GM19455 (cell line): ENCODE measurements around the gene ZNF408.
"Not testable (repeated sequence)": the region's sequence is repeated elsewhere in the genome, so short reads cannot be mapped to it uniquely, and the experiment has no call there.

Source experiments
- ATAC-seq: cut with Tn5 transposase; IDR thresholded peaks from one replicate; pipeline ENCODE4 v1.9.1; 2021; ENCODE audit not compliant: unreplicated experiment

ZNF408 gene

DNA sequence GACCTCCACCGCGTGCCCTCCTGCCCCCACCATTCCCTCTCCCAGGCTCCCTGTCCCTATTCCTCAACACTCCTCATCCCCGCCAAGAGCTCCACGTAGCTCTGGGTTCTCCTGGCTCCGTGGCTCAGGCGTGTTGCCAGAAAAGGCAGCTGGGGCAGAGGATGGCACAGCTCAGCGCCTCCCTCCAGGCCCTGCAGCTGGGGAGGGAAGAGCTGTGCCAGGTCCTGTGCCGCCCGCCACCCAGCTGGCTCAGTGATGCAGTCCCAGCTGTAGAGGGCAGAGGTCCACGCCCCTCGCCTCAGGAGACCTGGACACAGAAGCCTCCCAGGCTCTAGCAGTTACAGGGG lies 4.6 kb upstream of the ZNF408 start:
- no peak for ATAC-seq

- ATAC-seq: no peak
These were observed 3.5 kb upstream of the ZNF408 start for GRCh38 chr11:46697303-46697702.

DNA sequence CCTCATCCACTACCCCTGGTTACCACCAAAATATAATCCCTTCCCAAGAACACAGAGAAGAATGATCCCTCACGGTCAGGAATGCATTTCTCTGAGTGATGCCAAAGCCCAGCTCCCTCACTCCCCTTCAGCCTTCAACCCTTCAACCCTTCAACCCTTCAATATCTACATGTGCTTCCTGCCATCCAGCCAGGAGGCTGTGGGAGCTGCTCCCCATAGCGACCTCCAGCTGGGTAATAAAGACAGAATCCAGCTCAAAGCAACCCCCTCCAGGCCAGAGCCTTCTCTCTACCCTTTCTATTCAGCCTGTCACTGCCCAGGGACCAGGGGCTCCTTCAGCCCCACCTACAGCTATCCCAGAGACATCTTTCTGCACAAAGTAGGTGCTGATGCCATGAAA lies 3.1 kb upstream of the ZNF408 start:
- ATAC-seq: no peak

- no peak for ATAC-seq
These were observed 2.2 kb upstream of the ZNF408 start for GRCh38 chr11:46698597-46698996.

GRCh38 chr11:46701078-46701654 lies 335 bp downstream of the ZNF408 start:
- ATAC-seq: no peak

- no peak for ATAC-seq
These were observed 4.3 kb downstream of the ZNF408 start for GRCh38 chr11:46705070-46705688.

GRCh38 chr11:46706886-46707285 lies 6.1 kb downstream of the ZNF408 start:
- ATAC-seq: no peak

- not testable (repeated sequence) for ATAC-seq
These were observed 8.5 kb downstream of the ZNF408 start for GRCh38 chr11:46709351-46709750.

- no peak for ATAC-seq
These were observed 10.0 kb downstream of the ZNF408 start for GRCh38 chr11:46710821-46711269.

- no peak for ATAC-seq
These were observed 10.5 kb downstream of the ZNF408 start for GRCh38 chr11:46711303-46711702.

- no peak for ATAC-seq
These were observed 12.2 kb downstream of the ZNF408 start for GRCh38 chr11:46712874-46713576.

DNA sequence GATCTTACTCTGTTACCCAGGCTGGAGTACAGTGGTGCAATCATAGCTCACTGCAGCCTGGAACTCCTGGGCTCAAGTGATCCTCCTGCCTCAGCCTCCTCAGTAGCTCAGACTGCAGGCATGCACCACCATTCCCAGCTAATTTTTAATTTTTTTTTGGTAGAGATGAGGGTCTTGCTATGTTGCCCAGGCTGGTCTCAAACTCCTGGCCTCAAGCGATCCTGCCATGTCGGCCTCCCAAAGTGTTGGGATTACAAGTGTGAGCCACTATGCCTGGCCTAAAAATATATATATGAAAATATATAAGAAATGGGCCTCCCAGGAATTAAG lies 17.0 kb downstream of the ZNF408 start:
- not testable (repeated sequence) for ATAC-seq

- ATAC-seq: no peak
These were observed 17.6 kb downstream of the ZNF408 start for GRCh38 chr11:46718155-46719019.

- ATAC-seq: no peak
These were observed 18.3 kb downstream of the ZNF408 start, which contains the start of gene F2 for GRCh38 chr11:46719048-46719542. TSS of gene F2 (plus strand) at chr11:46719213. CDS start at chr11:46719236, 23 bp downstream.

DNA sequence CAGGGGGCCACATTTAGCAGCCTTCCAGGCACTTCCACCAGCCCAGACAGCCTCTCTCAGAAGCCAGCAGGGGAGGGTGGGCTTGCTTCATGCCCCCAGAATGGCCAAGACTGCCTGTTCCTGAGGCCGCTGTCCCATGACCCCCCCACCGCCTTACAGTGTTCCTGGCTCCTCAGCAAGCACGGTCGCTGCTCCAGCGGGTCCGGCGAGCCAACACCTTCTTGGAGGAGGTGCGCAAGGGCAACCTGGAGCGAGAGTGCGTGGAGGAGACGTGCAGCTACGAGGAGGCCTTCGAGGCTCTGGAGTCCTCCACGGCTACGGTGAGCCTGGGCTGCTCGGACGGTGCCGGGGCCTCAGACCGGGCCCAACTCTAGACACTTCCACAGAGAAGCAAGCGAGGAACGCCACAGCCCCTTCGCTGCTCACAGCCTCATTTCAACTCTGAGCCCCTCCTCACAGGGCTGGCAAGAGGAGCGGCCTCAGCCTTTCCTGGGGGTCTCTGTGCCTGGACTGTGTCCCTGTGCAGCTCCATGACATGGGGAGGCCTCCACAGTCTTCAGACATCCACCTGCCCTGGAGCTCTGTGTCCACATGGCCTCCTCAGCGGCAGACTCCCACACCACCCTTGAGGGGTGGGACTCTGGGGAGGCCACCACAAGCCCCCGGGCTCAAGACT lies 18.9 kb downstream of the ZNF408 start:
- no peak for ATAC-seq

DNA sequence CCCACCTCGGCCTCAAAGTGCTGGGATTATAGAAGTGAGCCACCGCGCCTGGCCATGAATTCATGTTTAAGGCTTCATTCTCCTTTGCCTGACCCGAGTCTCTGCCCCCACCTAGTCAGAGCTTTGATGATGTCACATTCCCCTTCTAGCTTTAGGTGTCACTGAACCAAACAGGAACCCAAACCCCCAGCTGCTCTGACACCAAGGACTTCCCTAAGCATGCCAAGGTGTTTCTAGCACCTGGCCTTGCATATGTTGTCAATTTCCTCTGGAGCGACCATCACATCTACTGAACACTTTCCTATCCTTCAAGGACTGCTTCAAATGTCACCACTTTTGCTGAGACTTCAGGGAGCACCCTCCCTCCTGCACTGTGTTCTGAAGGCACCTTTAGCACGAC lies 20.5 kb downstream of the ZNF408 start:
- ATAC-seq: no peak

DNA sequence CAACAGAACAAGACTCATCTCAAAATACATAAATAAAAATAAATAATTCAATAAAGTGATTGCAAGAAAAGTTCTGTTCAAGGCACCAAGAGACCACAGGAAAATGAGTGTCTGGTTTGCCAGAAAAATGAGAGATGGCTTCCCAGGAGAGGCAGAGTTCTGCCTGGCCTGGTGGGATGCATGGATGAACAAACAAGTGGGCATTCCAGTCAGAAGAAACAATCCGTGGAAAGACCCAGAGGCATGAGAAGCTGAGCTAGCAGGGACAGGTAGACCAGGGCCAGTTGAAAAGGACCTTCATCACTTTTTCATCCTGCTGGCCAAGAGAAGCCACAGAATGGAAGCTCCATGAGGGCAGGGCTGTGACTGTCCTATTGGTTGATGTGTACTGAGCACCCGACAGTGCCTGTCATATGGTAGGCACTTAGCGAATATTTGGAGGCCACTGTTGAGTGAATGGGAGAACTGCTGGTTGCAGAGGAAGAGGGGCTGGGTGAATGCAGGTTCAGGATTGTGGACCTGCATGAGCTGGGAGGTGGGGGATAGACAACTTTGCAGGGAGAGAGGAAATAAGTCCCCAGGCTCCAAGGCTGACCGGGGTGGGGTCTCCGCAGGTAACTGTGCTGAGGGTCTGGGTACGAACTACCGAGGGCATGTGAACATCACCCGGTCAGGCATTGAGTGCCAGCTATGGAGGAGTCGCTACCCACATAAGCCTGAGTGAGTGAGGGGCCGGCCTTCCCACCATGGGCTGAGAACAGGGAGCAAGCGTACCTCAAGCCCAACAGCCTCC lies 21.9 kb downstream of the ZNF408 start:
- ATAC-seq: no peak

GRCh38 chr11:46723359-46723680 lies 22.5 kb downstream of the ZNF408 start:
- ATAC-seq: no peak

DNA sequence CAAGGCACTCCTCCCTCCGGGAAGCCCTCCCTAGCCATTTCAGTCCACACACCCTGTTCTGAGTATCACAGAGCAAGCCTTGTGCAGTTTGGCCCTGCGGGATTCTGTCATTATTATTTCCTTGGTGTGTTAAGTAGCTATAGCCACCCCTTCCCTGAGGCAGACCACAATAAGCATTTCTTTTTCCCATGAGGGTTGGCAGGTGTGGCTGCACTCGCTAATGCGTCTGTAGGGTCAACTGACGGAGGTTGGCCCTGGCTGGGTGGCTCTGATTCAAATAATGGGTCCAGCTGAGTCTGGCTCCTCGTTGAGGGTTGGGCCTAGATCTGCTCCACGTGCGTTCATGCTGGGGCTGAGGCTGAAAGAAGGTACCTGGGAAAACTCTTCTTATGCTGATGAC lies 23.3 kb downstream of the ZNF408 start:
- ATAC-seq: no peak
